NCI-H524 (cell line): ENCODE data around the gene CLIP3.
A peak's percentile ranks its signal among the peaks of the same experiment; 100 is the strongest.

ENCODE experiments used
- DNase-seq, 2 experiments: peaks; one replicate each; lab custom pipeline; 2025; lab: John Stamatoyannopoulos, UW

CLIP3 gene

DNA sequence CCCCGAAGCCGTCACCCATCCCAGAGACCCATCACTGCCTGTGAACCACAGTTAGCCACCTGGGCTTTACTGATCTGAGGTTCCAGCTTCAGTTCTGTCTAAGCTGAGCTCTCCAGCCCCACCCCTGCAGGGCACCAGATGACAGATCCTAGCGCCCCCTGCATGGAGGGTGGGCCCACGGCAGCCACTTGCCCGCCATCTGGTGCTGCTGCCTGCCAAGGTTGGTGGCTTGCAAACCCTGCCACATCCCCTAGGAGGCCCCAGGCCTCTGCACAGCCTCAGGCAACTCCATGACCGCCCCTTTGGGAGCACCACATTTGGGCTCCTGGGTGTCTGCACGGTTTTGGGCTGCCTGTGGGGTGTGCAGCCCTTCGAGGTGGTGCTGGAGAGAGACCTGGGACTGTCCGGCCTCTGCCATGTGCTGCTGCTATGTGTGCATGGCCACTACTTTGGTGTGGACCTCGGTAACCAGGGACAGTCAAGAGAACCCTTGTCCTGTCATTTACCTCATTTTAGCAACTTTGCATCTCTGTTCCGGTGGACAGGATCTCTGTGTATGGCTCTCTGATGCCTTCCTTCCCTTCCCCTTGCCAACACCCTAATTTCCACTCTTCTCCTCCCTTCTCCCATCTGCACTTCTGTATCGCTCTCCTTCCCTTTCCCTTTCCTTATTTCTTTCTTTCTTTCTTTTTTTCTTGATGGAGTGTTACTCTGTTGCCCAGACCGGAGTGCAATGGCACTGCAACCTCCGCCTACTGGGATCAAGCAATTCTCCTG, 55.0 kb downstream of the CLIP3 start:
- peak; percentile 95 to 97 for DNase-seq

DNA sequence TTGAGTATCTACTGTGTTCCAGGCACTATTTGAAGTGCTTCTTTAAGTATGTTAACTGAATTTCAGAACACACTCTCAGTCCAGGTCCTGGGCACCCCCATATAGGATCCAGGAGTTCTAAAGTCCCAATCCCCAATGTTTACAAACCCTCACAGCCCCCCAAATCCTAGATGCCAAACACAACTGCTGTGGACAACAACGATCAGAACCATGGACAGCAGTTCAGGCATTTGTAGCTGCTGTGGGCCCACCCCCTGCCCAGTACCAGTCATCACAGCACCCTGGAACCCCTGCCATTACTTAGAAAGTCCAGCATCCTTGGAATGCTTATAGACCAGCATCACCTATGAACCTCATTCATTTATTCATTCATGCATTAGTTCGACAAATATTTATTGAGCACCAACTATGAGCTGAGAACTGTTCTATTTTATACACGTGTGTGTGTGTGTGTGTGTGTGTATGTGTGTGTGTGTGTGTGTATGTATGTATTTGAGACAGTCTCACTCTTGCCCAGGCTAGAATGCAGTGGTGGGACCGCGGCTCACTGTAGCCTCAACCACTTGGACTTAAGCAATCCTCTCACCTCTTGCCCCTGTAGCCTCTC, 57.0 kb downstream of the CLIP3 start:
- DNase-seq: no peak

DNA sequence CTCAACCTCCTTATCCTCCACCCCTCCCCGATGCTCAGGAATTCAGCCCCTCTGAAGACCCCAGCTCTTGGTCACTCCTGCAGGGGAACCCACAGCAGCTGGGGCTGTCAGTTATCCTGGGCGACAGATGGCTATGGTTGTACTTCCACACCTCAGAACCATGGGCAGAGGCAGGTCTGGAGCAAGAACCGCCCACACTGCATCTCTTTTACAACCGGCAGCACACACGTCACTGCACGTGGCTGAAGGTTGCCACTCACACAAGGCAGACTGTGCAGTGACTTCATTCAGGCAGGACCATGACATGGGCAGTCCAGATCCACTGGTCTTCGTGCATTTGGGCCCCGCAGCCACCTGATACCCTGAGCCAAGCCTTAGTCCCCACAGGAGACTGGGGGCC, 59.2 kb downstream of the CLIP3 start:
- peak; percentile 76 to 85 for DNase-seq

DNA sequence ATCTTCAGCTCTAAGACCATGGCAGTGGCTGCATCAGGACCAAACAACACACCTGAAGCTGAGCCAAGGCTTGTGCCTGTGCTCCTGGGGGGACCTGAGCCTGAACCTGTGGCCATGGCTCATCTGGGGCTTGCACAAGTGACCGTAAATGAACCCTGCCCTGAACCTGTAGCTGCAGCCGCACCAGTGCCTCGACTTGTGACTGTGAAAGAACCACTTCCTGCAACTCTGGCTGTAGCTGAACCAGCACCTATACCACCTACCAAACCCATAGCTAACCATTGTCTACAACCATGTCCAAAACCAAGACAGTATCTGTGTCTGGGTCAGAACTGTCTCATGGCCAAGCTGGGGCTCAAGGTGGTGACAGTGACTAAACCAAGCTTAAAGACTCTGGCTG, 65.9 kb downstream of the CLIP3 start:
- no peak for DNase-seq
